ENCODE results near the gene KLHL17.

KLHL17 gene

DNA sequence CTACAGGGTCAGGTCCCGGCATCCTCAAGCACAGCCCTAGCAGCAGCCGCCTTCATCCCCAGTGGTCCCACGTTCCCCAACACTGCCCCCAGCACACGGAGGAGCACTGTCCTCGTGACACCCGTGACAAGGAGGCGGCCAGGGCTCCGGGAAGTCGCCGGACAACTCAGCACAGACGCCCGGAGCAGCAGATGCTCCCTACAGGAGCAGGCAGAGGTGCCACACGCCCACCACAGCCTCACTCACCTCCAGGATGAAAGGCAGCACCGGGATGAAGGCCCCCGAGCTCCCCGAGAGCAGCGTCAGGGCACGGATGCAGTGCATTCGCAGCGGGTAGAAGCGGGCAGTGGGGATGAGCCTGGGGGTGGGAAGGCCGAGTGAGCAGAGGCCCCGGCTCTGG is 9.5 kb upstream of the KLHL17 start:
- DNase-seq (ENCODE audit: low read depth, low spot score), result no peak

DNA sequence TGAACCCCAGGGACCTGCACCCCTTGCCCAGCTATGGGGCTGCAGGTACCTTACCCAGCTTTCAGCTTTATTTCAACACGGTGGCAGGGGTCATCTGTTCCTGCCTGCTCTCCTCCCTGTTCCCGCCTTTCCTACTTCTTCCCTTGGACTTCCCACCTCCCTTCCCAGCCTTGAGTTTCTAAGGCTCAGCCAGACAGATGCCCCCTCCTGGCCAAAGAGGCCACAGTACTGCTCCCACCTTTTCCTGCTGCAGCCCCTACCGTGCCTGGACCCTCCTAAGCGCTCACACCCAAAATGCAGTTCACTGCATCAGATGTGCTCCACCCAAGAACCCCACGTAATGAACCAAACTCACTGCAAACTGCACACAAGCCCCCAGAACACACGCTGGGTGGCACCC is 9.0 kb upstream of the KLHL17 start:
- peak; percentile 58 for DNase-seq (ENCODE audit: low read depth, low spot score)

- DNase-seq (ENCODE audit: low read depth, low spot score), result no peak
Measured at GRCh38 chr1:952201-952600, 8.2 kb upstream of the KLHL17 start.

DNA sequence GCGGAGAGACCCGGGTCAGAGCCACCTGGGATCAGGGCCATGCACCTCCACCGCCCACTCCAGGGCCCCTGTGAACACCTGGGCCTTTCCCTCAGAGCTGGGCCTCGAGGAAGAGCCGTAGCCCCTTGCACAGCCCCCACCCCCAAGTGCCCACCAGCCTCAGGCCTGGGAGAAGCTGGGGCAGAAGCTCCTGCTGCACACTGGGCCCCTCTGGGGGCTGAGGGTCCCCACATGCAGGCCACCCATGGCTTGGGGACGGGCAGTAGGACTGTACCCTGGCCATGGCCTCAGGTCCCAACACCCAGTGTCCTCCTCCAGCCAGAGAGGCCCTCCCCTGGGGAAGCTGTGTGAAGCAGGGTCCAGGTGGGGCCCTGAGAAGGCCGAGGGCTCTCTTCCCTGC is 7.8 kb upstream of the KLHL17 start:
- DNase-seq (ENCODE audit: low read depth, low spot score), result no peak

- no peak for DNase-seq (ENCODE audit: low read depth, low spot score)
Measured at GRCh38 chr1:953524-954320, 6.7 kb upstream of the KLHL17 start.

- DNase-seq (ENCODE audit: low read depth, low spot score), result no peak
Measured at GRCh38 chr1:954927-955326, 5.5 kb upstream of the KLHL17 start.

GRCh38 chr1:955474-955873 is 4.9 kb upstream of the KLHL17 start:
- no peak for DNase-seq (ENCODE audit: low read depth, low spot score)

- no peak for DNase-seq (ENCODE audit: low read depth, low spot score)
Measured at GRCh38 chr1:956636-957035, 3.7 kb upstream of the KLHL17 start.

- peak; percentile 83 for DNase-seq (ENCODE audit: low read depth, low spot score)
Measured at GRCh38 chr1:958823-959730, 1.3 kb upstream of the KLHL17 start, which contains the start of gene NOC2L. Gene NOC2L (minus strand): TSS chr1:959256. CDS start chr1:959240, 16 bp downstream.

DNA sequence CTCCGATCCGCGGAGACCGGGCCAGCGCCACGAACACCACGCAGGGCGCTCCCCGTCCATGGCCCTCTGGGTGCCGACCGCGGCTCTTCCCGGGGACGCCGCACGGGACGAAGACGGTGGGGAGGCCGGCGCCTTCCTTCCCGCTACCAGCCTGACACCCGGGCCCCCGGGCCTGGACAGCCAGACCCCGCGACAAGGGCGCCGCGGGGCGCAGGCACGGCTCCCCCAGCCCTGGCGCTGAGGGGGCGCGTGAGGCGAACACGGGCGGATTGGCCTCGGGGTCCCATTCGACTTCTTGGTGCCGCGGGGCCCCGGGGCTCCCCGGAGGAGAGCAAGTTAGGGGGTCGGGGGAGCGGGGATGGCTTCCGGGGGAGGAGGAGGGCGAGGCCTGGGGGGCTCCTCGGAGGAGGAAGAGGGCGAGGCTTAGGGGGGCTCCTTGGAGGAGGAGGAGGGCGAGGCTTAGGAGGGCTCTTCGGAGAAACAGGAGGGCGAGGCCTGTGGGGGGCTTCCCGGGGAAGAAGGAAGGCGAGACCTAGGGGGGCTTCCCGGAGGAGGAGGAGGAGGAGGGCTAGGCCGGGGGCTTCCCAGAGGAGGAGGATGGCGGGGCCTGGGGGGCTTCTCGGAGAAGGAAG is 537 bp upstream of the KLHL17 start:
- no peak for DNase-seq (ENCODE audit: low read depth, low spot score)

DNA sequence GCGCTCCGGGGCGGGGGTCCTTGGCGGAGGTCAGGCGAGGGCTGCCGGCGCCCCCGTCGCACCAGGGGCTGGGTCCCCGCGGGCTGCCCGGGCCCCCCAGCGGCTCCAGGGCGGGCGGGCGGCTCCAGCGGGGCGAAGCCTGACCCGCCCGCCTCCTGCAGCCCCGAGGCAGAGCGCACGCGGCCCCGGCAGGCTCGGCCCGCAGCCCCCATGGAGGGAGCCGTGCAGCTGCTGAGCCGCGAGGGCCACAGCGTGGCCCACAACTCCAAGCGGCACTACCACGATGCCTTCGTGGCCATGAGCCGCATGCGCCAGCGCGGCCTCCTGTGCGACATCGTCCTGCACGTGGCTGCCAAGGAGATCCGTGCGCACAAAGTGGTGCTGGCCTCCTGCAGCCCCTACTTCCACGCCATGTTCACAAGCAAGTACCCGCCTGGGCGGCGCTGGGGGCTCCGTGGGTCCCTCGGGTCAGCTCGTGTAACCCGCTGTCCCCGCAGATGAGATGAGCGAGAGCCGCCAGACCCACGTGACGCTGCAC is 817 bp downstream of the KLHL17 start:
- no peak for DNase-seq (ENCODE audit: low read depth, low spot score)

DNA sequence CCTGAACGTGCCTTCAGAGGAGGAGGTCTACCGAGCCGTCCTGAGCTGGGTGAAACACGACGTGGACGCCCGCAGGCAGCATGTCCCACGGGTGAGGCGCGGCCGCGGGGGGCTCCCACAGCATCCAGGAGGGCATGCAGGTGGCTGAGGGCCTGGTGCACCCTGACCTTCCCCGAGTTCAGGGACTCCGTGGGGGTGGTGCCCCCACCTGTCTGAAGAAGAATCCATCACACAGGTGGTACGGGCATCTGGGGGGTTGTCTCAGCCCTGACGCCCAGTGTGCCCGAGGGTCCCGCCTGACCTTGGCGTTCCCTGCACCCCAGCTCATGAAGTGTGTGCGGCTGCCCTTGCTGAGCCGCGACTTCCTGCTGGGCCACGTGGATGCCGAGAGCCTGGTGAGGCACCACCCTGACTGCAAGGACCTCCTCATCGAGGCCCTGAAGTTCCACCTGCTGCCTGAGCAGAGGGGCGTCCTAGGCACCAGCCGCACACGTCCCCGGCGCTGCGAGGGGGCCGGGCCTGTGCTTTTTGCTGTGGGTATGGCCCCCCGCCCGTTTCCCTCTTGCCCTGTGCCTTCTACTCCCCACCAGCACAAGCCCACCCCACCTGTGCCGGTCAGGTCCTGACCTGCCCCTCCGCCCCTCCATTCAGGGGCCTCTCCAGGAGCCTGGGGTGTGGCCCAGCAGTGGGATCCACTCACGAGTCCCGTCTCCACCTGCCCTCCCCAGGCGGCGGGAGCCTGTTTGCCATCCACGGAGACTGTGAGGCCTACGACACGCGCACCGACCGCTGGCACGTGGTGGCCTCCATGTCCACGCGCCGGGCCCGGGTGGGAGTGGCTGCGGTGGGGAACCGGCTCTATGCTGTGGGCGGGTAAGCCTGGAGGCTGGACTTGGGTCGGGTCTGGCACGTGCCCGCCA is 2.3 kb downstream of the KLHL17 start:
- no peak for DNase-seq (ENCODE audit: low read depth, low spot score)

GRCh38 chr1:963301-963651 is 2.9 kb downstream of the KLHL17 start:
- no peak for DNase-seq (ENCODE audit: low read depth, low spot score)

- DNase-seq (ENCODE audit: low read depth, low spot score), result no peak
Measured at GRCh38 chr1:963746-964525, 3.6 kb downstream of the KLHL17 start.

- DNase-seq (ENCODE audit: low read depth, low spot score), result no peak
Measured at GRCh38 chr1:964691-965525, 4.5 kb downstream of the KLHL17 start.

DNA sequence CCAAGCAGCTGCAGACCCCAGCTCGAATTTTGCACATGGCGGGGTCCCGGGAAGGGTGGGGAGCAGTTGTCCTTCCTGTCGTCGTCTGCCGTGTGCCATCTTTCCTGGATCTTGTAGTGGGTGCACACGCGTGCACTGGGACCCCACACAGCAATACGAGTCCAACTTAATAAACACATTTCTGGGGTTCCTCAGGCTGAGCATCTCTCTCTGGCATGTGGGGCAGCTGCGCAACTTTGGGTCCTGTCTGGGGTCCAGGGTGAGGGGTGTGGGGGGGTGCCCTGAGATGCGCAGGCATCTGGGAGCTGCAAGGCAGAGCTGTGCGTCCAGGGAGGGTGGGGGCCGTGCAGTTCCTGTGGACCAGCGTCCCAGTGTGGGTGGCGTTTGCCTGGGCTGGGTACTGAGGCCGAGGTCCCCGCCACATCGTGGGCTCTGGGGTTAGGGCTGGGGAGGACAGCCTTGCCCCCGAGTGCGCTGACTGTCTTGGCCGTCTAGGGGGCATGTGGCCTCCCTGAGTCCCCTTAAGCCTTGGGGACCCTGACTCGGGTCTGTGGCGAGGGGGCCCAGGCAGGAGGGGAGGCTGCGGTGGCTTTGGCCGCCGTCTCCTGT is 5.2 kb downstream of the KLHL17 start:
- no peak for DNase-seq (ENCODE audit: low read depth, low spot score)

- DNase-seq (ENCODE audit: low read depth, low spot score), result peak; percentile 51
Measured at GRCh38 chr1:966135-966703, 5.8 kb downstream of the KLHL17 start, which contains the start of gene PLEKHN1. Gene PLEKHN1 (plus strand): TSS chr1:966482. CDS start chr1:966532, 50 bp downstream.

DNA sequence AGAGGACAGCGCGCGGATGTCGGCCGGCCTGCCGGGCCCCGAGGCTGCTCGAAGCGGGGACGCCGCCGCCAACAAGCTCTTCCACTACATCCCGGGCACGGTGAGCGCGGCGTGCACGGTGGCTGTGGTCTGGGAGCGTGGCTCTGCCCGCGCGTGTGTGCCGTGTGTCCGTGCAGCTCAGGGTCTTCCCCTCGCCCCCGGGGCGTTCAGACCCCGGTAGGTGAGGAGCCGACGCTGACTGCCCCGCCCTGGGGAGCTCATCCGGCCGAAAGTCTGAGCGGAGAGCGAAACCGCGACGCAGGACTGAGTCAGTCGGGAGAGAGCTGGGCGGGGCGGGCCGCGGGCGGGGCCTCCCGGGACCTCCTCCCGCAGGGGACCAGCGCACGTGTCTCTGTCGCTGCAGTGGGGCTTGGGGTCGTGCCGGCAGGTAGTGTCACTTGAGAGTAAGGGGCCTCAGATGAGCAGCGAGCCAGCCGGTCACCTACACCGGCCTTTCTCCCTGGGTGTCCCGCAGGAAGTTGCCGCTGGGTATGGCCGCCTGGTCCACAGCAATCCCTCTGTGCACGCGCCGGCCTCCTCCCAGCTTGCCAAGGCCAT is 6.4 kb downstream of the KLHL17 start:
- DNase-seq (ENCODE audit: low read depth, low spot score), result peak; percentile 55
